Stimulated activated CD4-positive, alpha-beta T cell treated with anti-CD3 and anti-CD28 coated beads, TNF-alpha, amount 100 ng/mL, for 4 hours (primary cell): ENCODE data around the gene DDX43.
"Not testable (repeated sequence)": the region's sequence is repeated elsewhere in the genome, so short reads cannot be mapped to it uniquely, and the experiment has no call there.

Experiments used
- DNase-seq, 3 experiments: peaks; one replicate each; pipeline ENCODE4 v3.0.0-alpha.2; 2020; ENCODE audit warnings: low read depth in 3 of 3

Gene DDX43

GRCh38 chr6:73394577-73395354, at the start of gene DDX43:
Gene DDX43, plus strand, starts transcription at chr6:73394828. Its CDS starts 78 bp downstream, at chr6:73394906.
- DNase-seq, result peak in 1 of 3 experiments; percentile 13

DNA sequence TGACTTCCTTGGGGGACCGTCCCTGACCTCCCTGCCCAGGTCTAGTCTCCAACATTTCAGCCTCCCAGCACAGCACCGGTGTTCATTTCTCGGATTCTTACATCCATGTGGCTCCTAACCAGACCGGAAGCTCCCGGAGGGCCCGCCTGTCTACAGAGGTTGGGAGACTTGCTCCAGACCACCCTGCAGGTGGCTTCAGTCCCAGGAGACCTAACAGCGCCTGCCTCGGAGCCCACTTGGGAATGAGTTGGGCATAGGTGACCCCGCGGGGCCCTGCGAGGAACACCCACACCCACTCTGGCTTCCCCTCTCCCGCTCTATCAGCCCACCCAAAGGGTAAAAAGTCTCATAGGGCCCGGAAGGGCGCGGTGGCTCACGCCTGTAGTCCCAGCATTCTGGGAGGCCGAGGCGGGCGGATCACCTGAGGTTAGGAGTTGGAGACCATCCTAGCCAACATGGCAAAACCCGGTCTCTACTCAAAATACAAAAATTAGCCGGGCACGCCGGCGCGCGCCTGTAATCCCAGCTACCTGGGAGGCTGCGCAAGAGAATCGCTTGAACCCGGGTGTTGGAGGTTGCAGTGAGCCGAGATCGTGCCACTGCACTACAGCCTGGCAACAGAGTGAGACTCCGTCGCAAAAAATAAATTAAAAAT, 46.0 kb upstream of the DDX43 start:
- DNase-seq, result no peak

- no peak for DNase-seq
Measured at GRCh38 chr6:73349311-73349710, 45.3 kb upstream of the DDX43 start.

DNA sequence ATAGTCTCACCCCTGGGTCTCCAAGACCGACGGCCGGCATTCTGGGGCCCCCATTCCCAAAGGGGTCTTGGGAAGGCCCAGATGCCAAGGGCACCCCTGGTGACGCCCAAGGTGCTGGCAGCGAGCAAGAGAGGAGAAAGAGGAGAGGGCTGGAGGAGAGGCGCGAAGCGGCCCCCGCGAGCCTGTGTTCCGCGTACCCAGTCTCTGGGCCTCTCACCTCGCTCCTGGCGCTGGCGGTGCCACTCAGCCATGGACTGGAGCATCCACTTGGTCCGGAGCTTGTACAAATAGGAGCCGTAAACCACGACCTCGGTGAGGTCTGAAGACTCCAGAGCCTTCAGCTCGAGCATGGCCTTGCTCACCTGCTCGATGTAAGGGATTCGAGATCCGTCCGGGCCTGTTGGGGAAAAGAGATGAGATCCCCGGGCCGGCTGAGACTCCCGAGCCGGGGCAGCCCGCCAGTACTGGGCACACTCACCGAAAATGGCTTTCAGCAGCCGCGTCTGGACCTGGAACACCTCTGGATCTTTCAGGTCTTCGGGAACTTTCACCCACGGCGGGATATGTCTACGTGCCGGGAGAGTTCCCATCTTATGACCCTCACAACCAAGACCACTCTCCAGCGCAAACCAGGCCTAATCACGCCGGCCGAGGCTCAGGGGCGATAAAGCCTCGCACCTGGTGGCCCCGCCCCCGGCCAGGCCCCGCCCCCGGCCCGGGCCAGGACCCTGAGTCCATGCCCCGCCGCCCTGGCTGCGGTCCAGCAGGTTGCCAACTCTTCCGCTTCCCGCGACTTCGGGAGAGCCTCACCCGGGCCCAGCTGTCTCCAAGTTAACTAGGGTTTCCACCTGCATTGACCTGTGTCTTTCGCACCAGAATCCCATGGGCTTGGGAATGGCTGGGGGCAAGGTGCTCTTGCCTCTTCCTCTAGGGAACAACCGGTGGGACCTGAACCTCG, 40.7 kb upstream of the DDX43 start, which contains the start of gene DPPA5:
TSS of gene DPPA5 (minus strand) at position 641 of the 958 bp plus-strand sequence. CDS start at position 590, 51 bp downstream.
- DNase-seq, result no peak

GRCh38 chr6:73362358-73362757, 32.3 kb upstream of the DDX43 start, which contains the start of gene KHDC3L:
Gene KHDC3L, plus strand, starts transcription at chr6:73362658. Its CDS starts 72 bp downstream, at chr6:73362730.
- no peak for DNase-seq

DNA sequence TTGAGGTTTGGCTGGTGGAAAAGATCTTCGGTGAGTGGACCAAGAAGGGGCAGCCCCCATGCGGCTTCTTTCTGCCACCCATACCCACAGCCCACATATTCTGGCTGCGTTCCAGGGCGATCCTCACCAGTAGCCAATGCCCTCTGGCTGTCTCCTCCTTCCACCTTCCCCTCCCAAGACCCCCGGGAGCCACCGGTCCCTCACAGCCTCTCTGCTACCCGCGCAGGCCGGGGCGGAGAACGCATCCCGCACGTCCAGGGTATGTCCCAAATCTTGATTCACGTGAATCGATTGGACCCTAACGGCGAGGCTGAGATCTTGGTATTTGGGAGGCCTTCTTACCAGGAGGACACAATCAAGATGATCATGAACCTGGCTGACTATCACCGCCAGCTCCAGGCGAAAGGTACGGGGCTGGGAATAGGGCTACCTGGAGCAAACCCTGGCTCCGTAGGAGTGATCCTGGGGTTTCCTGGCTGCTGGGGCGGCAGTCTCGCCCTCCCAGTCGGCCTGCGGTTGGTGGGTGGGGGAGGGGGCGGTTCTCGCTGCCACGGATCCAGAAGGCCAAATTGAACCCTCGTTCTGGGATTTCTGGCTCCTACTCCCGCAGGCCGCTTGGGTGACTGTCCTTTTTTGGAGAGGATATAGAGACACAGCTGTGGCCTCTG, 31.6 kb upstream of the DDX43 start:
- no peak for DNase-seq

- no peak for DNase-seq
Measured at GRCh38 chr6:73363537-73363875, 31.1 kb upstream of the DDX43 start.

GRCh38 chr6:73364121-73364520, 30.5 kb upstream of the DDX43 start:
- DNase-seq, result no peak

GRCh38 chr6:73364549-73364948, 30.1 kb upstream of the DDX43 start:
- DNase-seq, result no peak

DNA sequence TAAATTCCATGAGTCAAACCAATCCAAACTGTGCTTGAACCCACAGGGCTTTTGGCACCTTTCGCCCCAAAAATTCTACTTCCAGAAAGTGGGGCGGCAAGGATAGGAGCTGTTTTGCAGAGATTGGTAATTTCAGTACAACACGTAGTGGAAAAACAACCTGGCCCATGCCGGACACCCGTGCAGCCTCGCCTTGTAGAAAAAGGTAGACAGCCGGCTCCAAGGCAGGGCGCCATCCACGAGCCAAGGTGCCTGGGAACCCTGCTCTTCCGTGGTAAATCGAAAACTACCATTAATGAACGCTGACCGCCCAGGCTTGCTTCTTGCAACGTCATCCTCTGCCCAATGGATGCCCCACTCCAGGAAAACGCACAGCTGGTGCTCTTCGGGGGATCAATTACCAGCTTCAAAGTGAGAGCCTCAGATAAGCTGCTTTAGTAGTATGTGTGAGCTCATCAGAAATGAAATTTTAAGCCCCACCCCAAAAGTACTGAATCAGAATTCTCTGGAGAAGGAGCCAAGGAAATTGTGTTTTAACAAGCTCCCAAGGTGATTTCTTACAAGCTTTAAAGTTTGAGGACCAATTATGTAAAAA, 26.8 kb upstream of the DDX43 start:
- no peak for DNase-seq

GRCh38 chr6:73368675-73369074, 26.0 kb upstream of the DDX43 start:
- no peak for DNase-seq

GRCh38 chr6:73369157-73369556, 25.5 kb upstream of the DDX43 start:
- no peak for DNase-seq

GRCh38 chr6:73369563-73369962, 25.1 kb upstream of the DDX43 start, which contains the start of gene OOEP:
Gene OOEP, minus strand, starts transcription at chr6:73369897. Its CDS starts 105 bp downstream, at chr6:73369792.
- no peak for DNase-seq

DNA sequence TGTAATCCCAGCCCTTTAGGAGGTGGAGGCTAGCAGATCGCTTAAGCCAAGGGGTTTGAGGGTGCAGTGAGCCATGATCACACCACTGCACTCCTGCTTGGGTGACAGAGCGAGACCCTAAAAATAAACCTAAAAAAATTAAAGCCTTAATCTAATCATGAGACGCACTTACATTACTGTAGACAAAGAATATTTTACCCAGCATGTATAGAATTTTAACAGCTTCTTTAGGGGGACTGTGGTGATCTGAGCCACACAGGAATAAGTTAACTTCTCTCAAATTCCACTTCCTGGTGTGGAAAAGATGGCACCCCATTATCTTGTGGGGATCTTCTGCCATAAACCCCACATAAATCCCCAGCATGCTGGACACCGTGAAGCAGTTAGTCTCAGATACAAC, 22.6 kb upstream of the DDX43 start:
- no peak for DNase-seq

GRCh38 chr6:73372516-73372915, 22.1 kb upstream of the DDX43 start:
- no peak for DNase-seq

DNA sequence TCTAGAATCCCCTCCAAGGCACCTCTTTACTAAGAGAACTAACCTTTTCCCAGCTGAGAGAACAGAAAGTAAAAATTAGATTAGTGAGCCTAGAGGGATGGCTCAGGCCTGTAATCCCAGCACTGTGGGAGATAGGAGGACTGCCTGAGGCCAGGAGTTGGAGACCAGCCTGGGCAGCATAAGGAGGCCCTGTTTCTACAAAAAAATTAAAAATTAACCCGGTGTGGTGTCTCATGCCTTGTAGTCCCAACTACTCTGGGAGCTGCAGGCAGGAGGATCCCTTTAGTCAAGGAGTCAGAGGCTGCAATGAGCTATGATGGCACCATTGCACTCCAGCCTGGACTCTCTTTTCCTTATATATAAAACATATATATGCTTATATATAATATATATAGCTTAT, 19.4 kb upstream of the DDX43 start:
- no peak for DNase-seq

DNA sequence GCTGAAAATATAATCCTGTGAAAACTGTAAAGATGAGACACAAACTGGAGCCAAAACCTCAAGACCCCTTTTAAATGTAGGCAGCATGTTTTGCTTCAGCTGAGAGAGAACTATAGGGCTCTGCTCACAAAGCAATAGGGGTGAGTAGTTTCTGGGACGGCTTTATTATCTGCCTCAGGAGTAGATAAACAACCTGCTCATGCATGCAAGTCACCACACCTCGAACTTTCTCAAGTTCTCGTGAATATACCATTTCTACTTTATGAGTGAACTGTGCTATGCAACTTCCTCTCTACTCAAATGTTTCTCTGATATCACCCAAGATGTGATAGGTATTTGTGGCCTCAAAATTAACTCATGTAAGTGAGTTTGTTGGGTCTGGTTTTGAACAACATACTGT, 17.4 kb upstream of the DDX43 start:
- no peak for DNase-seq

- DNase-seq, result not testable (repeated sequence)
Measured at GRCh38 chr6:73381531-73381930, 13.1 kb upstream of the DDX43 start.

GRCh38 chr6:73382462-73383113, 12.0 kb upstream of the DDX43 start:
- DNase-seq, result no peak

DNA sequence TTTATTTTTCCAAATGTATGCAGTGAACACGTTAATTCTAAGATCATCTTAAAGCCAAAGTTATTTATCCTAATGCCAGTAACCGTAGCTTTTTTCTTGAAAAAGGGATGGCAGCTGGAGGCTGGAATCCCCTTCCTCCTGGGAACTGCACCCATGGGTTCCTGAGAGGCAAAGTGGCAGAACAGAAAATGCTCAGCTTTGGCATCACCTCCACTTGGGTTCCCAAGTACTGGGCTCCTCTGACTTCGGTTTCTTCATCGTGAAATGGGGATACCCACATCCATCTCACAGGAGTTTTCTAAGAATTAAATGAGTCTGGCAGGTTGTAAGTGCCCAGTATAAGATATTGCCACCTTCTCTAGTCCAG, 6.2 kb upstream of the DDX43 start:
- no peak for DNase-seq
